Measurements from ENCODE around the gene FSIP1. TPM values are rescaled to one million over a fixed set of nuclear protein-coding genes. Genes with fewer than 3 reads are reported as not detected.

Gene FSIP1
- total RNA-seq, 2 donors from 2014 or later, result 4.1 to 5.3 TPM

GRCh38 chr15:39658740-39659139 is 123.9 kb downstream of the FSIP1 start:
- Histone ChIP-seq H3K36me3 (no peaks in the 10 kb centered on the region), H3K4me3 (no peak overlapping the region), H3K27me3 (no peaks in the 10 kb centered on the region), H3K27ac (no peak overlapping the region), H3K4me1 (no peaks in the 10 kb centered on the region), H3K9me3 (no peaks in the 10 kb centered on the region), H3K9ac (ENCODE audit: low read depth in 2 of 2, low read length in 2 of 2) (no peak overlapping the region)
- no peak for DNase-seq
- intact Hi-C loops (cut with DNase I), result no loop called here
- TF ChIP-seq CTCF (IDR thresholded peaks at IDR 0.05), result no peak

- intact Hi-C loops (cut with DNase I), result no loop called here
- no peak overlapping the region for H3K27ac ChIP-seq
- no peak for TF ChIP-seq CTCF (IDR thresholded peaks at IDR 0.05)
- H3K4me1 ChIP-seq, result no peaks in the 10 kb centered on the region
- no peaks in the 10 kb centered on the region for H3K27me3 ChIP-seq
- no peak overlapping the region for H3K4me3 ChIP-seq
- H3K36me3 ChIP-seq, result no peaks in the 10 kb centered on the region
- no peak overlapping the region for H3K9ac ChIP-seq (ENCODE audit: low read depth in 2 of 2, low read length in 2 of 2)
- H3K9me3 ChIP-seq, result no peaks in the 10 kb centered on the region
- no peak for DNase-seq
These were observed 125.0 kb downstream of the FSIP1 start for GRCh38 chr15:39657668-39658067.

GRCh38 chr15:39657181-39657580 is 125.5 kb downstream of the FSIP1 start:
- intact Hi-C loops (cut with DNase I), result no loop called here
- Histone ChIP-seq H3K9me3 (no peaks in the 10 kb centered on the region), H3K9ac (ENCODE audit: low read depth in 2 of 2, low read length in 2 of 2) (no peak overlapping the region), H3K27me3 (no peaks in the 10 kb centered on the region), H3K36me3 (no peaks in the 10 kb centered on the region), H3K4me3 (no peak overlapping the region), H3K4me1 (no peaks in the 10 kb centered on the region), H3K27ac (no peak overlapping the region)
- DNase-seq, result no peak
- TF ChIP-seq CTCF (IDR thresholded peaks at IDR 0.05), result no peak

- Histone ChIP-seq H3K4me1 (no peaks in the 10 kb centered on the region), H3K27me3 (no peaks in the 10 kb centered on the region), H3K4me3 (no peak overlapping the region), H3K27ac (no peak overlapping the region), H3K9me3 (no peaks in the 10 kb centered on the region), H3K9ac (ENCODE audit: low read depth in 2 of 2, low read length in 2 of 2) (no peak overlapping the region), H3K36me3 (no peaks in the 10 kb centered on the region)
- DNase-seq, result no peak
- intact Hi-C loops (cut with DNase I), result no loop called here
- no peak for TF ChIP-seq CTCF (IDR thresholded peaks at IDR 0.05)
These were observed 128.3 kb downstream of the FSIP1 start for GRCh38 chr15:39654304-39654703.

GRCh38 chr15:39651881-39652280 is 130.8 kb downstream of the FSIP1 start:
- Histone ChIP-seq H3K4me3 (no peak overlapping the region), H3K27me3 (no peaks in the 10 kb centered on the region), H3K9ac (ENCODE audit: low read depth in 2 of 2, low read length in 2 of 2) (no peak overlapping the region), H3K4me1 (no peaks in the 10 kb centered on the region), H3K36me3 (no peaks in the 10 kb centered on the region), H3K27ac (no peak overlapping the region), H3K9me3 (no peaks in the 10 kb centered on the region)
- no peak for DNase-seq
- no peak for TF ChIP-seq CTCF (IDR thresholded peaks at IDR 0.05)
- intact Hi-C loops (cut with DNase I), result no loop called here

- intact Hi-C loops (cut with DNase I), result no loop called here
- Histone ChIP-seq H3K9ac (ENCODE audit: low read depth in 2 of 2, low read length in 2 of 2) (no peak overlapping the region), H3K4me3 (no peak overlapping the region), H3K36me3 (no peaks in the 10 kb centered on the region), H3K27ac (no peak overlapping the region), H3K27me3 (no peaks in the 10 kb centered on the region), H3K9me3 (no peaks in the 10 kb centered on the region), H3K4me1 (no peaks in the 10 kb centered on the region)
- no peak for DNase-seq
- TF ChIP-seq CTCF (IDR thresholded peaks at IDR 0.05), result no peak
These were observed 131.3 kb downstream of the FSIP1 start for GRCh38 chr15:39651295-39651694.

All from colonic mucosa (tissue), 4 donors.